ENCODE data around the gene FIBCD1.

Gene FIBCD1
- 0 to 0.10 (median 0.03) reads per million in 18 experiments for total RNA-seq

GRCh38 chr9:130938652-130939404 is at the start of gene FIBCD1:
Gene FIBCD1 (minus strand): TSS chr9:130939247. CDS start chr9:130938607, 640 bp downstream.
- DNase-seq = peak; percentile 26 to 53

GRCh38 chr9:130988400-130988747 is 49.3 kb upstream of the FIBCD1 start:
- no peak for DNase-seq

- DNase-seq = no peak
These were observed 48.8 kb upstream of the FIBCD1 start for GRCh38 chr9:130987738-130988399.

GRCh38 chr9:130987054-130987453 is 48.0 kb upstream of the FIBCD1 start:
- no peak for DNase-seq

GRCh38 chr9:130986356-130986965 is 47.4 kb upstream of the FIBCD1 start:
- no peak for DNase-seq

- DNase-seq = no peak
These were observed 46.6 kb upstream of the FIBCD1 start for GRCh38 chr9:130985606-130986162.

GRCh38 chr9:130985029-130985428 is 46.0 kb upstream of the FIBCD1 start:
- DNase-seq = no peak

- DNase-seq = no peak
These were observed 45.5 kb upstream of the FIBCD1 start for GRCh38 chr9:130984521-130984920.

- no peak for DNase-seq
These were observed 44.9 kb upstream of the FIBCD1 start for GRCh38 chr9:130983970-130984369.

- DNase-seq = no peak
These were observed 44.3 kb upstream of the FIBCD1 start for GRCh38 chr9:130983359-130983670.

- DNase-seq = no peak
These were observed 43.8 kb upstream of the FIBCD1 start for GRCh38 chr9:130982636-130983358.

- DNase-seq = no peak
These were observed 42.7 kb upstream of the FIBCD1 start for GRCh38 chr9:130981756-130982137.

- DNase-seq = peak in 1 of 2 donors; percentile 4
These were observed 42.1 kb upstream of the FIBCD1 start for GRCh38 chr9:130981002-130981755.

- DNase-seq = no peak
These were observed 41.5 kb upstream of the FIBCD1 start for GRCh38 chr9:130980526-130980925.

- DNase-seq = no peak
These were observed 40.7 kb upstream of the FIBCD1 start for GRCh38 chr9:130979591-130980385.

- no peak for DNase-seq
These were observed 38.8 kb upstream of the FIBCD1 start for GRCh38 chr9:130977811-130978221.

GRCh38 chr9:130975932-130976841 is 37.1 kb upstream of the FIBCD1 start:
- no peak for DNase-seq

GRCh38 chr9:130975156-130975555 is 36.1 kb upstream of the FIBCD1 start:
- no peak for DNase-seq

GRCh38 chr9:130974697-130975096 is 35.6 kb upstream of the FIBCD1 start:
- DNase-seq = no peak

- DNase-seq = no peak
These were observed 34.7 kb upstream of the FIBCD1 start for GRCh38 chr9:130973686-130974281.
